Peyer's patch (tissue), 4 donors: ENCODE data around the gene CCDC85C. TPM values are rescaled to one million over a fixed set of nuclear protein-coding genes. Genes with fewer than 3 reads are reported as not detected.

ENCODE experiments used
- DNase-seq, 3 donors: peaks; one replicate each; pipeline ENCODE4 v3.0.0-alpha.2; 2017 to 2019
- H3K27ac ChIP-seq, 4 donors: fragments of 200-600 bp; sonication (generic); one replicate each; pipeline ENCODE4 v1.5.1; 2016 to 2019
- H3K27me3 ChIP-seq, 2 donors: fragments of 200-600 bp; sonication (generic); one replicate each; pipeline ENCODE4 v1.5.1; 2019
- H3K36me3 ChIP-seq, 3 donors: fragments of 200-600 bp; sonication (generic); one replicate each; pipeline ENCODE4 v1.5.1; 2016 to 2019
- H3K4me1 ChIP-seq, 4 donors: fragments of 200-600 bp; sonication (generic); one replicate each; pipeline ENCODE4 v1.5.1; 2016 to 2019
- H3K4me3 ChIP-seq, 4 donors: fragments of 200-600 bp; sonication (generic); 1 replicate in 3 of 4; 2 replicates in 1 of 4; pipeline ENCODE4 v1.5.1; 2016 to 2019; ENCODE audit warnings: mild to moderate bottlenecking in 1 of 4
- H3K9me3 ChIP-seq, 4 donors: fragments of 200-600 bp; sonication (generic); one replicate each; pipeline ENCODE4 v1.5.1; 2016 to 2019; ENCODE audit warnings: mild to moderate bottlenecking in 1 of 4
- POLR2A ChIP-seq, 2 donors: fragments of 450-650 bp; IDR thresholded peaks; one replicate each; pipeline ENCODE4 v1.5.1; 2017; ENCODE audit warnings: antibody characterized with exemption in 2 of 2, mild to moderate bottlenecking in 2 of 2, moderate library complexity in 2 of 2
- total RNA-seq, 4 donors: library from RNA; depleted of rRNA; stranded (reverse); fragments of >200 nt; gene quantifications; one replicate each; pipeline ENCODE4 v1.1.0, GENCODE V29; 2016
- TF ChIP-seq, protein P1 (sequence below), 6 experiments: fragments of 450-650 bp in 4 of 6; fragments of 200-600 bp in 2 of 6; sonication (generic) in 1 of 6; IDR thresholded peaks; one replicate each; pipeline ENCODE4 v1.5.1; 2017 to 2019; ENCODE audit warnings: antibody characterized with exemption in 6 of 6, mild to moderate bottlenecking in 3 of 6, moderate library complexity in 1 of 6

The CCDC85C gene
- total RNA-seq, 4 donors from 2014 or later = 19.8 to 98.1 (median 78.8) TPM

DNA sequence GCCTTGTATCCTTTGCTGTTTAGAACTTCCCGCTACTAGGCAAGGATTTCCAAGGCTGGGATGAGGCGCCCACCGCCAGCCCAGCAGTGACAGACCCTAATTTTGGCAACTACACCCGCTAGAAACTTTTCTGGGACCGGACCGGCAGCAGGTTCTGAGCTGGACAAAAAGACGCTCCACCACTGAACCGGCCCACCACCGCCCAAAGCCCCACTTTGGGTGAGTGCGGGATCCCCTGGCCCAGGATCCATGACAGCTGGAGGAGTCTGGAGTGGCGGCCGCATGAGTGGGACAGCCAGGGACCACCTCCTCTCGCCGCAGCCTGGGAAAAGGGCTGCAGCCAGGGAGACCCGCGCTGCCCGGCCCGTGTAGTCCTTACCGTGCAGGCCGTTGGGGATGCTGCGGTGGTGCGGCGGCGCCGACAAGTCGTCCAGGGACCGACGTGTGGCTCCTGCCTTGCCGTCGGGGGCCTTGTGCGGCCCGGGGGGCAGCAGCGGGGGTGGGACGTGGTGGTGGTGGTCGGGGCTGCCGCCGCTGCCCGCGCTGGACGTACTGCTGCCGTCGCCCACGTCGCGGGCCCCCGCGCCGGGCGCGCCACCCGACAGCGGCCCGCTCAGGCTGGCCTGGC is 1.1 kb downstream of the CCDC85C start:
- Histone ChIP-seq H3K27ac (peak overlapping the region; percentile 31 to 91 (median 80)), H3K4me1 (peaks cover 0 to 62% (median 9%) of the 10 kb centered on the region in 4 donors), H3K36me3 (no peaks in the 10 kb centered on the region), H3K9me3 (no peaks in the 10 kb centered on the region), H3K27me3 (no peaks in the 10 kb centered on the region), H3K4me3 (peak overlapping the region; percentile 66 to 90 (median 76))
- TF ChIP-seq, protein P1, sequence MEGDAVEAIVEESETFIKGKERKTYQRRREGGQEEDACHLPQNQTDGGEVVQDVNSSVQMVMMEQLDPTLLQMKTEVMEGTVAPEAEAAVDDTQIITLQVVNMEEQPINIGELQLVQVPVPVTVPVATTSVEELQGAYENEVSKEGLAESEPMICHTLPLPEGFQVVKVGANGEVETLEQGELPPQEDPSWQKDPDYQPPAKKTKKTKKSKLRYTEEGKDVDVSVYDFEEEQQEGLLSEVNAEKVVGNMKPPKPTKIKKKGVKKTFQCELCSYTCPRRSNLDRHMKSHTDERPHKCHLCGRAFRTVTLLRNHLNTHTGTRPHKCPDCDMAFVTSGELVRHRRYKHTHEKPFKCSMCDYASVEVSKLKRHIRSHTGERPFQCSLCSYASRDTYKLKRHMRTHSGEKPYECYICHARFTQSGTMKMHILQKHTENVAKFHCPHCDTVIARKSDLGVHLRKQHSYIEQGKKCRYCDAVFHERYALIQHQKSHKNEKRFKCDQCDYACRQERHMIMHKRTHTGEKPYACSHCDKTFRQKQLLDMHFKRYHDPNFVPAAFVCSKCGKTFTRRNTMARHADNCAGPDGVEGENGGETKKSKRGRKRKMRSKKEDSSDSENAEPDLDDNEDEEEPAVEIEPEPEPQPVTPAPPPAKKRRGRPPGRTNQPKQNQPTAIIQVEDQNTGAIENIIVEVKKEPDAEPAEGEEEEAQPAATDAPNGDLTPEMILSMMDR (IDR thresholded peaks at IDR 0.05) = no peak
- no peak for TF ChIP-seq POLR2A (IDR thresholded peaks at IDR 0.05)
- no peak for DNase-seq

DNA sequence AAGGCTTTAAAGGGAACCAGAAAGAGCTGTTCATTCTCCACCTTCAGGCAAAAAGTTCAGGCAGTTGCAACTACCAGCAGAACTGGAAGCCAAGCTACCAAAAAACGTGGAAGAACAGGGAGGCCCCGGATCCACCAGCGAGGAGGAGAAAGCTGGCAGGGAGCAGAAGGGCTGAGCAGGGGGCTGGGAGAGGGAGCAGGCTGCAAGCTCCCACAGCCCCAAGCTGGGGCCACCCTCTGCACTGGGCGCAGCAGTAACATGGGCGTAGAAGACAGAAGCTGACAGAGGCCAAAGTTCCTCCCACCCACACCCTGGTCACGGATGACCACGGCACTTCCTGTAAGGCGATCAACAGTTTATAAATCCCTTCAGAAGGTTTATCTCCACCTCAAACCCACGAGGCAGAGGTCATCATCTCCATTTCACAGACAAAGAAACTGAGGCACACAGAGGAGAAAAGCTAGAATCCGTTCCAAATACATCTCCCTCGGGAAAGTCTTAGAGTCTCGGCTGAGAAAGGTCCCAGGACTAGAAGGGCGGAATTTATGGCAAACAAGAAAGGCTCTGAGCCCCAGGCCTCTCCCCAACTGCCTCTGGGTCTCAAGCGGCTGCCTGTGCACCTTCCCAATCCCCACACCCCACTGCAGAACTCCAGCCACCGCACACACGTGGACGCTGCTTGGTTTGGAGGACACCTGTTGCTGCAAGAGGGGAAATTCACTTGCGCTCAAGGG is 1.8 kb downstream of the CCDC85C start:
- peak overlapping the region; percentile 31 to 91 (median 80) for H3K27ac ChIP-seq
- no peaks in the 10 kb centered on the region for H3K36me3 ChIP-seq
- H3K9me3 ChIP-seq = no peaks in the 10 kb centered on the region
- DNase-seq = peak in 2 of 3 donors; percentile 84 to 86
- peak; percentile 83 to 90 for TF ChIP-seq POLR2A (IDR thresholded peaks at IDR 0.05)
- TF ChIP-seq, protein P1 (IDR thresholded peaks at IDR 0.05) = no peak
- H3K27me3 ChIP-seq = no peaks in the 10 kb centered on the region
- peaks cover 0 to 69% (median 9%) of the 10 kb centered on the region in 4 donors for H3K4me1 ChIP-seq
- H3K4me3 ChIP-seq = peak overlapping the region in 3 of 4 donors; percentile 66 to 81 (median 71)

DNA sequence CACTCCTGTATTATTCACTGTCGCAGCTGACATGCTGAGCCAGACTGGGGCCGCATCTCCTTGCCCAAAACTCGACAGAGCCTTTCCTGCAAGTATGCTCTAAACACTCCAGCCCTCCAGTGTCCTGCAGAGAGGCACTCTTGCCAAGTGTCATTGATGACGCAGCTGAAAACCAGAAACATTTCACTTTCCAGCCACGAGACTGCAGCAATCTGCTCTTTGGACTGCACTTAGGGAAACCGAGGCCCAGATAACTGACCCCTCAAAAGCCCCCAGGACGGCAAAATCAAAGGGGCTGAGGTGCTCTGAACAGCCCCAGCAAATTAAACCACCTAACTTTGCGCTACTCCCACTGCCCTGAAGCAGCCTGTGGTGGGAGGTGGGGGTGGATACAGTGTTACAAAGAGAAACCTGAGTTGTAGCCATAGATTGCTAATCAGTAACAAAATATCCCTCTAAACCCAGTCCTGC is 2.6 kb downstream of the CCDC85C start:
- Histone ChIP-seq H3K27me3 (no peaks in the 10 kb centered on the region), H3K9me3 (no peaks in the 10 kb centered on the region), H3K4me3 (peak overlapping the region in 2 of 4 donors; percentile 66 to 71), H3K4me1 (peaks cover 0 to 77% (median 9%) of the 10 kb centered on the region in 4 donors), H3K36me3 (no peaks in the 10 kb centered on the region), H3K27ac (peak overlapping the region; percentile 31 to 91 (median 80))
- TF ChIP-seq, protein P1 (IDR thresholded peaks at IDR 0.05) = peak in 2 of 6 experiments; percentile 6 to 10
- no peak for TF ChIP-seq POLR2A (IDR thresholded peaks at IDR 0.05)
- DNase-seq = peak in 1 of 3 donors; percentile 65

DNA sequence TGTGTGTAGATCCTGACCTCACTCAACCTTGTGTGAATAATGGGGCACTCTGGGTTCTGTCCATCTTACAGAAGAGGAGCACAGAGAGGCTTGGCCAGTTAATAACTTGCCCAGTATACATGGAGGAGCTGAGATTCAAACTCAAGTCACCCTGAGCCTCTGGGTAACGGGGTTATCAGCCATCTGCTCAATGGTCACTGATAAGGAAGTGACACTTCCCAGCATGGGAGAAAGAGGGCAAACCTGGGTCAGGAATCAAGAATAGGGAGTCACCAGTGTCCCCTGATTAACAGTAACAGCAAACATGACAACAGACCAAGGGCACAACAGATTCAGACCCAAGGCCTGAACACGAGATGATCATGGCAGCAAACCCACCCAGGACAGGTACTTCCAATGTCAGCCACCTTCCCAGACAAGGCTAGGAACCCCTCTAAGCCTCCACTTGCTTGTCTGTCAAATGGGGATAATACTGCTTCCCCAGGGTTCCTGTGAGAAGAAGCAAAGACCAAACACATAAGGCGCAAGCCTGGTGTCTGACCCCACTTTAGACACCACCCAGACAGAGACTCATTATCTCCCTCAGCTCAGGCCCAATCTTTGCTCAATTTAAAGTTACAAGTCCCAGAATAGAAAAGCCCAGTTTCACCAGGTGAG is 3.6 kb downstream of the CCDC85C start:
- Histone ChIP-seq H3K4me1 (peaks cover 4 to 78% (median 6%) of the 10 kb centered on the region in 4 donors), H3K27me3 (no peaks in the 10 kb centered on the region), H3K36me3 (no peaks in the 10 kb centered on the region), H3K9me3 (no peaks in the 10 kb centered on the region), H3K4me3 (peak overlapping the region in 1 of 4 donors; percentile 71), H3K27ac (peak overlapping the region in 3 of 4 donors; percentile 79 to 91 (median 81))
- TF ChIP-seq, protein P1 (IDR thresholded peaks at IDR 0.05) = no peak
- TF ChIP-seq POLR2A (IDR thresholded peaks at IDR 0.05) = no peak
- DNase-seq = no peak

DNA sequence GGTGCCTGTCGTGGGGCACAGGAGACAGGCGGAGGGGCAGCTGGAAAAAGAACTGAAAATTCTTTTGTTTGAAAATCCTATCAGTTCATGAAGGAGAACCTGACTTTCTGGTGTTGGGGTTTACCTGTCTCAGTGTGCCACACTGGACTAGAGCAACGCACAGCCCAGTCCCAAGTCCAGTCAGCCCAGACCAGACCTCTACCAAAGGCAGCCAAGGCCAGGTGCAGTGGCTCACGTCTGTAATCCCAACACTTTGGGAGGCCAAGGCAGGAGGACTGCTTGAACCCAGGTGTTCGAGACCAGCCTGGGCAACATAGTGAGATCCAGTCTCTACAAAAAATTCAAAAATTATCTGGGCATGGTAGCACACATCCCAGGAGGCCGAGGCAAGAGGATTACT is 4.6 kb downstream of the CCDC85C start:
- DNase-seq = peak in 2 of 3 donors; percentile 67 to 71
- H3K4me1 ChIP-seq = peaks cover 6 to 87% (median 12%) of the 10 kb centered on the region in 4 donors

More for the DNA sequence above, 4.6 kb downstream of the CCDC85C start:
- Histone ChIP-seq H3K4me3 (no peak overlapping the region), H3K27me3 (no peaks in the 10 kb centered on the region), H3K36me3 (no peaks in the 10 kb centered on the region), H3K9me3 (no peaks in the 10 kb centered on the region), H3K27ac (peak overlapping the region in 3 of 4 donors; percentile 79 to 91 (median 81))
- TF ChIP-seq, protein P1 (IDR thresholded peaks at IDR 0.05) = no peak
- peak in 1 of 2 donors; percentile 25 for TF ChIP-seq POLR2A (IDR thresholded peaks at IDR 0.05)
